Measurements from ENCODE around the gene SNX14. TPM values are rescaled to one million over a fixed set of nuclear protein-coding genes. Genes with fewer than 3 reads are reported as not detected.

The SNX14 gene
- total and polyA plus RNA-seq, 2 of the 13 experiments (the other 11 are each of a cell fraction or from before 2014, with no cell fraction given), result 83.5 to 112 TPM

DNA sequence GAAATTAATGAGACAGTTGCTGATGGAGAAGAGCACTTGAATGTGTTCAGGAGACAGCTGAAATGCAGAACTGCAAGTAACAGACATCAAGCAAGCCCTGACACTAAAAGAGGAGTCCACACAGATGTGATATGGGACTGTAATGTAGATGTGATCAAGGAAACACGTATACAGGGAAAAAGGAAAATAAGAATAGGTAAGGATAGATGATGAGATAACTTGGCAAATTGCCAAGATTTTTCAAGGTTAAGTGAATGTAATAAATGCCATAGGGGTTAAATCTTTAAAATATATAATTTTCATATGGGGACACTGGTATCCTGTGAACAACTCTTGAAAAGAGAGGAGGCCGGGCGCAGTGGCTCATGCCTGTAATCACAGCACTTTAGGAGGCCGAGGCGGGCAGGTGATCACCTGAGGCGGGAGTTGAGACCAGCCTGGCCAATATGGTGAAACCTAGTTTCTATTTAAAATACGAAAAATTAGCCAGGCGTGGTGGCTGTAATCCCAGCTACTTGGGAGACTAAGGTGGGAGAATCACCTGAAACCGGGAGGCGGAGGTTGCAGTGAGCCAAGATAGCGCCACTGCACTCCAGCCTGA is 7.2 kb upstream of the SNX14 start (continued):
- TF ChIP-seq, protein P1, sequence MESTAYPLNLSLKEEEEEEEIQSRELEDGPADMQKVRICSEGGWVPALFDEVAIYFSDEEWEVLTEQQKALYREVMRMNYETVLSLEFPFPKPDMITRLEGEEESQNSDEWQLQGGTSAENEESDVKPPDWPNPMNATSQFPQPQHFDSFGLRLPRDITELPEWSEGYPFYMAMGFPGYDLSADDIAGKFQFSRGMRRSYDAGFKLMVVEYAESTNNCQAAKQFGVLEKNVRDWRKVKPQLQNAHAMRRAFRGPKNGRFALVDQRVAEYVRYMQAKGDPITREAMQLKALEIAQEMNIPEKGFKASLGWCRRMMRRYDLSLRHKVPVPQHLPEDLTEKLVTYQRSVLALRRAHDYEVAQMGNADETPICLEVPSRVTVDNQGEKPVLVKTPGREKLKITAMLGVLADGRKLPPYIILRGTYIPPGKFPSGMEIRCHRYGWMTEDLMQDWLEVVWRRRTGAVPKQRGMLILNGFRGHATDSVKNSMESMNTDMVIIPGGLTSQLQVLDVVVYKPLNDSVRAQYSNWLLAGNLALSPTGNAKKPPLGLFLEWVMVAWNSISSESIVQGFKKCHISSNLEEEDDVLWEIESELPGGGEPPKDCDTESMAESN (CRISPR knock-in tag; conservative IDR thresholded peaks at IDR 0.05), result no peak

DNA sequence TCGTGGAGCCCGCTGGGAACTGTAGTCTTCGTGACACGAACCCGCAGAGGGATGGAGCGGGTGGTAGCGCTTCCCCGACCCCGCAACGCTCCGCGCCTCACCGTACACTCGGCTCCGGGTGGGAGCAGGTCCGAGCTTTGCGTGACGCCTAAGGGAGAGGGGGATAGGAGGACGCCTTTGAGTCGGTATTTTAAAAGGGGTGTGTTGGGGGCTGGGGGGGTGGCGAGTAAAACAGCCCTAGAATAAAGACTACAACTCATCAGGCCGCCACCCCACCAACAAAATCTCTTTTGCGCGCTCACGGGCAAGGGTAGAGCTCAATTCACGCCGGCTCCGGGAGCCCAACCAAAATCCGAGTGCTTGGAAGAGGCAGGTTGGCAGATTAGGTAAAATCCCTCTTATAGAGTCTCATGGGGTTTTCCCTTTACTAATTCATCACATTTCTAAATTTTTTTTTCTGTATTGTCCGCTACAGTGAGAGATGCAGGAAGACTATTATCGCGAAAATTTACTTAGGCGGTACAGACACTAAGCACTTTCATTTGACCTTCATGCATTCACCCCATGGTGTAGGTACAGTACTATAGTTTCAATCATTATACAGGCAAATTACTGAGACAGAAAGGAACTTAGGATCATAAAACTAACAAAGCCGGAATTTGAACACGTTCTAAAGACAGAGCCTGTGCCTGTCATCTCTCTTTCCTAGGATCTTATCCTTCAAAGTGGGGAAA is 706 bp upstream of the SNX14 start:
- no peak for FAIRE-seq
- Histone ChIP-seq H3K4me2 (ENCODE audit: low read depth, low read length) (peak overlapping the region; percentile 89), H3K27me3 (ENCODE audit: control insufficient read depth in 1 of 2, insufficient read depth in 2 of 2, low read length in 2 of 2) (peaks cover 0 to 4% of the 10 kb centered on the region in 2 experiments; a peak in 1 of 5 replicates), H3K27ac (ENCODE audit: extremely low read length, insufficient read depth, low read length) (peak overlapping the region; percentile 95), H2AFZ (ENCODE audit: low read length) (no peak overlapping the region), H4K20me1 (ENCODE audit: insufficient read depth, low read length) (peaks cover 15% of the 10 kb centered on the region; the same call in 1 of the 2 replicates), H3K36me3 (replicated peaks in 1 of 2; ENCODE audit: control insufficient read depth in 1 of 2, insufficient read depth in 2 of 2, low read length in 2 of 2) (no peaks in the 10 kb centered on the region), H3K9ac (ENCODE audit: insufficient read depth, low read depth, low read length) (peak overlapping the region; percentile 86), H3K4me3 (replicated peaks in 1 of 3; ENCODE audit: insufficient read depth in 1 of 3, low read depth in 2 of 3, low read length in 3 of 3) (peak overlapping the region; percentile 70 to 89 (median 80)), H3K9me3 (ENCODE audit: low read length) (no peaks in the 10 kb centered on the region), H3K79me2 (ENCODE audit: insufficient read depth, low read length) (peaks cover 34% of the 10 kb centered on the region), H3K4me1 (ENCODE audit: insufficient read depth, low read length) (peaks cover 34% of the 10 kb centered on the region)
- 2% methylated on average over 29 of the region's 35 CpGs for WGBS (ENCODE audit: low lambda C conversion rate)
- ChIA-PET CTCF (ENCODE audit: low intra/inter-chr PET ratio, low total read pairs) (no interaction called here), POLR2A (interaction anchor here (1.3 to 5.5 kb wide), 4 partner anchors 14 to 83 kb away, joined by 4 to 54 read pairs (median 24); partner anchors contain the start of gene SYNCRIP)
- no peak for DNase-seq (ENCODE audit: low spot score)
- intact Hi-C loops (cut with micrococcal nuclease; ENCODE audit: unreplicated experiment), result loop anchor here (5.0 kb wide), 2 partner anchors 37 to 83 kb away; no protein-coding TSS in a partner anchor
- peak; percentile 10 for ATAC-seq
- BruUV-seq (replicated peaks), result TSS peak; percentile 89
- in situ Hi-C loops (cut with HindIII; ENCODE audit: extremely low pct_ligation_motif_present, low pct_unique_long_range_greater_than_20kb), result no loop called here
- TF ChIP-seq, protein P2, sequence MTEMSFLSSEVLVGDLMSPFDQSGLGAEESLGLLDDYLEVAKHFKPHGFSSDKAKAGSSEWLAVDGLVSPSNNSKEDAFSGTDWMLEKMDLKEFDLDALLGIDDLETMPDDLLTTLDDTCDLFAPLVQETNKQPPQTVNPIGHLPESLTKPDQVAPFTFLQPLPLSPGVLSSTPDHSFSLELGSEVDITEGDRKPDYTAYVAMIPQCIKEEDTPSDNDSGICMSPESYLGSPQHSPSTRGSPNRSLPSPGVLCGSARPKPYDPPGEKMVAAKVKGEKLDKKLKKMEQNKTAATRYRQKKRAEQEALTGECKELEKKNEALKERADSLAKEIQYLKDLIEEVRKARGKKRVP (CRISPR knock-in tag; IDR thresholded peaks at IDR 0.05), result no peak
- TF ChIP-seq, protein P3, sequence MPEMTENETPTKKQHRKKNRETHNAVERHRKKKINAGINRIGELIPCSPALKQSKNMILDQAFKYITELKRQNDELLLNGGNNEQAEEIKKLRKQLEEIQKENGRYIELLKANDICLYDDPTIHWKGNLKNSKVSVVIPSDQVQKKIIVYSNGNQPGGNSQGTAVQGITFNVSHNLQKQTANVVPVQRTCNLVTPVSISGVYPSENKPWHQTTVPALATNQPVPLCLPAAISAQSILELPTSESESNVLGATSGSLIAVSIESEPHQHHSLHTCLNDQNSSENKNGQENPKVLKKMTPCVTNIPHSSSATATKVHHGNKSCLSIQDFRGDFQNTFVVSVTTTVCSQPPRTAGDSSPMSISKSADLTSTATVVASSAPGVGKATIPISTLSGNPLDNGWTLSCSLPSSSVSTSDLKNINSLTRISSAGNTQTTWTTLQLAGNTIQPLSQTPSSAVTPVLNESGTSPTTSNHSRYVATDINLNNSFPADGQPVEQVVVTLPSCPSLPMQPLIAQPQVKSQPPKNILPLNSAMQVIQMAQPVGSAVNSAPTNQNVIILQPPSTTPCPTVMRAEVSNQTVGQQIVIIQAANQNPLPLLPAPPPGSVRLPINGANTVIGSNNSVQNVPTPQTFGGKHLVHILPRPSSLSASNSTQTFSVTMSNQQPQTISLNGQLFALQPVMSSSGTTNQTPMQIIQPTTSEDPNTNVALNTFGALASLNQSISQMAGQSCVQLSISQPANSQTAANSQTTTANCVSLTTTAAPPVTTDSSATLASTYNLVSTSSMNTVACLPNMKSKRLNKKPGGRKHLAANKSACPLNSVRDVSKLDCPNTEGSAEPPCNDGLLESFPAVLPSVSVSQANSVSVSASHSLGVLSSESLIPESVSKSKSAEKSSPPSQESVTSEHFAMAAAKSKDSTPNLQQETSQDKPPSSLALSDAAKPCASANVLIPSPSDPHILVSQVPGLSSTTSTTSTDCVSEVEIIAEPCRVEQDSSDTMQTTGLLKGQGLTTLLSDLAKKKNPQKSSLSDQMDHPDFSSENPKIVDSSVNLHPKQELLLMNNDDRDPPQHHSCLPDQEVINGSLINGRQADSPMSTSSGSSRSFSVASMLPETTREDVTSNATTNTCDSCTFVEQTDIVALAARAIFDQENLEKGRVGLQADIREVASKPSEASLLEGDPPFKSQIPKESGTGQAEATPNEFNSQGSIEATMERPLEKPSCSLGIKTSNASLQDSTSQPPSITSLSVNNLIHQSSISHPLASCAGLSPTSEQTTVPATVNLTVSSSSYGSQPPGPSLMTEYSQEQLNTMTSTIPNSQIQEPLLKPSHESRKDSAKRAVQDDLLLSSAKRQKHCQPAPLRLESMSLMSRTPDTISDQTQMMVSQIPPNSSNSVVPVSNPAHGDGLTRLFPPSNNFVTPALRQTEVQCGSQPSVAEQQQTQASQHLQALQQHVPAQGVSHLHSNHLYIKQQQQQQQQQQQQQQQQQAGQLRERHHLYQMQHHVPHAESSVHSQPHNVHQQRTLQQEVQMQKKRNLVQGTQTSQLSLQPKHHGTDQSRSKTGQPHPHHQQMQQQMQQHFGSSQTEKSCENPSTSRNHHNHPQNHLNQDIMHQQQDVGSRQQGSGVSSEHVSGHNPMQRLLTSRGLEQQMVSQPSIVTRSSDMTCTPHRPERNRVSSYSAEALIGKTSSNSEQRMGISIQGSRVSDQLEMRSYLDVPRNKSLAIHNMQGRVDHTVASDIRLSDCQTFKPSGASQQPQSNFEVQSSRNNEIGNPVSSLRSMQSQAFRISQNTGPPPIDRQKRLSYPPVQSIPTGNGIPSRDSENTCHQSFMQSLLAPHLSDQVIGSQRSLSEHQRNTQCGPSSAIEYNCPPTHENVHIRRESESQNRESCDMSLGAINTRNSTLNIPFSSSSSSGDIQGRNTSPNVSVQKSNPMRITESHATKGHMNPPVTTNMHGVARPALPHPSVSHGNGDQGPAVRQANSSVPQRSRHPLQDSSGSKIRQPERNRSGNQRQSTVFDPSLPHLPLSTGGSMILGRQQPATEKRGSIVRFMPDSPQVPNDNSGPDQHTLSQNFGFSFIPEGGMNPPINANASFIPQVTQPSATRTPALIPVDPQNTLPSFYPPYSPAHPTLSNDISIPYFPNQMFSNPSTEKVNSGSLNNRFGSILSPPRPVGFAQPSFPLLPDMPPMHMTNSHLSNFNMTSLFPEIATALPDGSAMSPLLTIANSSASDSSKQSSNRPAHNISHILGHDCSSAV (CRISPR knock-in tag; IDR thresholded peaks at IDR 0.05; ENCODE audit: borderline replicate concordance), result no peak
- no peak for TF ChIP-seq PLRG1 (conservative IDR thresholded peaks at IDR 0.05)
- no peak for TF ChIP-seq ZNF510 (CRISPR knock-in tag; IDR thresholded peaks at IDR 0.05; ENCODE audit: low read depth)
- peak; percentile 46; the same call in 1 of the 2 replicates for TF ChIP-seq ISX (CRISPR knock-in tag; conservative IDR thresholded peaks at IDR 0.05)
- 0 out of 2 replicates have a peak, but pooled peaks have one; percentile 5 for TF ChIP-seq ZNF792 (CRISPR knock-in tag; IDR thresholded peaks at IDR 0.05)
- TF ChIP-seq SRSF1 (optimal IDR thresholded peaks at IDR 0.05; ENCODE audit: low read depth, low read length), result peak; percentile 61
- TF ChIP-seq JUN (CRISPR knock-in tag; IDR thresholded peaks at IDR 0.05), result peak; percentile 8; the same call in 1 of the 2 replicates

Measured in HepG2 (cell line).